Glutamatergic neuron (in vitro differentiated cells): ENCODE results near the gene PIGU. TPM values are rescaled to one million over a fixed set of nuclear protein-coding genes. Genes with fewer than 3 reads are reported as not detected.

Experiments used
- DNase-seq: peaks from one replicate; pipeline ENCODE4 v3.0.0; 2022
- H3K27ac Mint-ChIP-seq: one replicate; pipeline ENCODE4 v1.8.0; 2020; ENCODE audit warnings: mild to moderate bottlenecking, mixed read lengths, inconsistent platforms; ENCODE audit not compliant: unreplicated experiment
- H3K27me3 Mint-ChIP-seq: one replicate; pipeline ENCODE4 v1.8.0; 2020; ENCODE audit warnings: mild to moderate bottlenecking, moderate library complexity, mixed read lengths, inconsistent platforms; ENCODE audit not compliant: unreplicated experiment
- H3K36me3 Mint-ChIP-seq: one replicate; pipeline ENCODE4 v1.8.0; 2020; ENCODE audit warnings: mild to moderate bottlenecking, mixed read lengths, inconsistent platforms; ENCODE audit not compliant: unreplicated experiment
- H3K4me1 Mint-ChIP-seq: one replicate; pipeline ENCODE4 v1.8.0; 2020; ENCODE audit warnings: mild to moderate bottlenecking, low read depth, mixed read lengths, inconsistent platforms; ENCODE audit not compliant: unreplicated experiment
- H3K4me3 Mint-ChIP-seq: one replicate; pipeline ENCODE4 v1.8.0; 2020; ENCODE audit warnings: mild to moderate bottlenecking, mixed read lengths, inconsistent platforms; ENCODE audit not compliant: unreplicated experiment
- H3K9me3 Mint-ChIP-seq: one replicate; pipeline ENCODE4 v1.8.0; 2020; ENCODE audit warnings: mild to moderate bottlenecking, moderate library complexity, mixed read lengths, inconsistent platforms; ENCODE audit not compliant: unreplicated experiment
- total RNA-seq: library from RNA; stranded (reverse); fragmentation: NEBNext Ultra II Directional; extraction: Animal tissue kit (Norgen Biotek cat#: 25700); gene quantifications from one replicate; pipeline ENCODE4 v1.2.1, GENCODE V29; 2021; ENCODE audit not compliant: unreplicated experiment
- TF ChIP-seq, protein P1 (sequence below): fragments of 200-600 bp; sonication (generic); IDR thresholded peaks from one replicate; pipeline ENCODE4 v1.5.0; 2021; ENCODE audit not compliant: partially characterized antibody, unreplicated experiment

Gene PIGU
- total RNA-seq, 1 donor from 2014 or later: 19.4 TPM

DNA sequence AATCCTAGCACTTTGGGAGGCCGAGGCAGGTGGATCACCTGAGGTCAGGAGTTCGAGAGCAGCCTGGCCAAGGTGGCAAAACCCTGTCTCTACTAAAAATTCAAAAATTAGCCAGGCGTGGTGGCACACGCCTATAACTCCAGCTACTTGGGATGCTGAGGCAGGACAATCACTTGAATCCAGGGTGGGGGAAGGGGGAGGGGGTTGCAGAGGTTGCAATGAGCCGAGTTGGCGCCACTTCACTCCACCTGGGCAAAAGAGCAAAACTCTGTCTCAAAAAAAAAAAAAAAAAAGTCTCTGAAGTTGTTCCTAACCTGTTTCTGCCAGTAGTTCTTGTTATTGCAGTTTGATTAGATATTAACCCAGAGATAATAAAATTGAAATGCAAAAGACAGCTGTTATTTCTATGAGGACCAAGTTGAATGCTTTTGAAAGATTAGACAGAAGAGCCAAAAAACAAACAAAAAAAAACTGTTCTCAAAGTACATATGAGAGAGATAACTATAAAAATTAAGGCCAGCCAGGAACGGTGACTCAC lies 22.6 kb downstream of the PIGU start:
- TF ChIP-seq, protein P1, sequence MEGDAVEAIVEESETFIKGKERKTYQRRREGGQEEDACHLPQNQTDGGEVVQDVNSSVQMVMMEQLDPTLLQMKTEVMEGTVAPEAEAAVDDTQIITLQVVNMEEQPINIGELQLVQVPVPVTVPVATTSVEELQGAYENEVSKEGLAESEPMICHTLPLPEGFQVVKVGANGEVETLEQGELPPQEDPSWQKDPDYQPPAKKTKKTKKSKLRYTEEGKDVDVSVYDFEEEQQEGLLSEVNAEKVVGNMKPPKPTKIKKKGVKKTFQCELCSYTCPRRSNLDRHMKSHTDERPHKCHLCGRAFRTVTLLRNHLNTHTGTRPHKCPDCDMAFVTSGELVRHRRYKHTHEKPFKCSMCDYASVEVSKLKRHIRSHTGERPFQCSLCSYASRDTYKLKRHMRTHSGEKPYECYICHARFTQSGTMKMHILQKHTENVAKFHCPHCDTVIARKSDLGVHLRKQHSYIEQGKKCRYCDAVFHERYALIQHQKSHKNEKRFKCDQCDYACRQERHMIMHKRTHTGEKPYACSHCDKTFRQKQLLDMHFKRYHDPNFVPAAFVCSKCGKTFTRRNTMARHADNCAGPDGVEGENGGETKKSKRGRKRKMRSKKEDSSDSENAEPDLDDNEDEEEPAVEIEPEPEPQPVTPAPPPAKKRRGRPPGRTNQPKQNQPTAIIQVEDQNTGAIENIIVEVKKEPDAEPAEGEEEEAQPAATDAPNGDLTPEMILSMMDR: no peak
- H3K27ac Mint-ChIP-seq: no peak overlapping the region
- peaks cover 2% of the 10 kb centered on the region for H3K4me1 Mint-ChIP-seq
- no peaks in the 10 kb centered on the region for H3K27me3 Mint-ChIP-seq
- H3K4me3 Mint-ChIP-seq: no peak overlapping the region
- no peak for DNase-seq
- peaks cover 12% of the 10 kb centered on the region for H3K36me3 Mint-ChIP-seq
- peaks cover 3% of the 10 kb centered on the region for H3K9me3 Mint-ChIP-seq

DNA sequence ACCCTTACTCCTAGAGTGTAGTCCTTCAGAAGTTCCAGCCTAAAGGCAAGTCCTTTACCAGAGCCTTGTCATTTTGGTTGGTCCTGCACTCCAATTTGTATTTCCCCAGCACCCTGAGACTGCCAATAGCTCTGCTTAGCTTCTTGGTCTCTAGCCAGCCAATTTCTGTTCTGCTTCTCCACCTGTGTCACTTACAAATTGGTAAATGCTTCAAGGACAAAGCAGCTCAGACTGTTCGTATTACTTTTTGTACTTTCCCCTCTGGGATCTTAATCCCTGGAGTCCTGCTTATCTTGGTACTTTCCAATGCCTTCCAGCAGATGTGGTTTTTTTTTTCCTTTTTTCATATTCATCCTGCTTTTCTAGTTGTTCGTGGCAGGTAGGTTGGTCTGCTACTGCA lies 25.7 kb downstream of the PIGU start:
- Mint-ChIP-seq H3K36me3 (peaks cover 6% of the 10 kb centered on the region), H3K4me3 (no peak overlapping the region), H3K27me3 (no peaks in the 10 kb centered on the region), H3K4me1 (peaks cover 2% of the 10 kb centered on the region), H3K9me3 (peaks cover 3% of the 10 kb centered on the region), H3K27ac (no peak overlapping the region)
- TF ChIP-seq, protein P1: no peak
- no peak for DNase-seq

DNA sequence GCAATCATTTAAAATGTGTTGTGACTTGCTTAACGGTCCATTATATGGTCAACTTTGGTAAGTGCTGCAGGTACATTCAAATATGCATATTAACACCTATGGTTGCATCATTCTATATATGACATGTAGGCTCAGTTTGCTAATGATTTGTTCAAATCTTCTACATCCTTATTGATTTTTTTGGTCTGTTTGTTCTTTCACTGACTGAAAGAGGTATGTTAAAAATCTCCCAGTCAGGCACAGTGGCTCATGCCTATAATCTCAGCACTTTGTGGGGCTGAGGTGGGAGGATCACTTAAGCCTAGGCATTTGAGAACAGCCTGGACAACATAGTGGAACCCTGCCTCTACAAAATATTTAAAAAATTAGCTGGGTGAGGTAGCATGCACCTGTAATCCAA lies 29.2 kb downstream of the PIGU start:
- no peak overlapping the region for H3K27ac Mint-ChIP-seq
- no peaks in the 10 kb centered on the region for H3K36me3 Mint-ChIP-seq
- H3K4me3 Mint-ChIP-seq: no peak overlapping the region
- no peaks in the 10 kb centered on the region for H3K27me3 Mint-ChIP-seq
- TF ChIP-seq, protein P1: no peak
- H3K9me3 Mint-ChIP-seq: no peaks in the 10 kb centered on the region
- H3K4me1 Mint-ChIP-seq: peaks cover 2% of the 10 kb centered on the region
- DNase-seq: no peak

DNA sequence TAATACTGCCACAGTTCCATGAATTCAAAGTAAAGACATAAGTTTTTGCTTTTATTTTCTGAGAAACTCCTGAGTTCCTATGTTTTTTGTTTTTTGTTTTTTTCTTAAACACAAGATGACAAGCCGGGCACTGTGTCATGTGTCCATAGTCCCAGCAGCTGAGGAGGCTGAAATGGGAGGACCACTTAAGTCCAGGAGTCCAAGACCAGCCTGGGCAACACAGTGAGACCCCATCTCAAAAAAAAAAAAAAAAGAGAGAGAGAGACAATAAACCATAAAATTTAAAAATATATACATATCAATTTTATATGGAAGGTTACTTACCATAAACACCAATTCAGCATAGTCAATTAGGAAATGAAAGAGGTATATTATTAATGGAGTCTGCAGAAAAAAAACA lies 31.9 kb downstream of the PIGU start:
- H3K27me3 Mint-ChIP-seq: no peaks in the 10 kb centered on the region
- no peak for DNase-seq
- H3K4me1 Mint-ChIP-seq: no peaks in the 10 kb centered on the region
- H3K4me3 Mint-ChIP-seq: no peak overlapping the region
- H3K9me3 Mint-ChIP-seq: no peaks in the 10 kb centered on the region
- no peak overlapping the region for H3K27ac Mint-ChIP-seq
- H3K36me3 Mint-ChIP-seq: no peaks in the 10 kb centered on the region
- TF ChIP-seq, protein P1: no peak

DNA sequence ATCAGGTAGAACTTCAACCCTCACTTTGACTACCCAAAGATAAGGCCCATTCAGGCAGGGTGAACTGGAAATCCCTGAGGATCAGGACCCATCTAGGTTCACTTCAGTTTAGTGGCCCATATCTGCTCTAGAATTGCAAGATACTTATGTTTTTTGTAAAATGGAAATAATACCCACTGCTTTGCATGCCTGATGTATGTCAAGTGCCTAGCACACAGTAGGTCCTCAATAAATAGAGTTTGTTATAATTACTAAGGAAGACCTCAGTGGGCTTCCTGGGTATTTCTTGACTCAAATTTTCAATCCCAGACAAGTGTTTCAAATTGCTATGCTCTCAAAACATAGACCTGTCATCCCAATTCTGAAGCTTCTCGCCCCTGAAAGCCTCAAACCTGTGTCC lies 32.5 kb downstream of the PIGU start:
- no peak overlapping the region for H3K27ac Mint-ChIP-seq
- no peak overlapping the region for H3K4me3 Mint-ChIP-seq
- H3K4me1 Mint-ChIP-seq: no peaks in the 10 kb centered on the region
- TF ChIP-seq, protein P1: no peak
- no peak for DNase-seq
- no peaks in the 10 kb centered on the region for H3K36me3 Mint-ChIP-seq
- no peaks in the 10 kb centered on the region for H3K9me3 Mint-ChIP-seq
- H3K27me3 Mint-ChIP-seq: no peaks in the 10 kb centered on the region
